ENCODE data around the gene SEPTIN10.
A peak's percentile ranks its signal among the peaks of the same experiment; 100 is the strongest.

SEPTIN10 gene

GRCh38 chr2:109558076-109558882 lies 55.5 kb downstream of the SEPTIN10 start:
- ATAC-seq: peak; percentile 57; the same call in 2 of the 3 replicates
- TF ChIP-seq OSR1 (CRISPR knock-in tag; IDR thresholded peaks at IDR 0.05) (0 out of 2 replicates have a peak, but pooled peaks have one; percentile 60), TSHZ2 (CRISPR knock-in tag; IDR thresholded peaks at IDR 0.05) (no peak), PATZ1 (CRISPR knock-in tag; IDR thresholded peaks at IDR 0.05; ENCODE audit: borderline replicate concordance) (no peak), BACH2 (CRISPR knock-in tag; IDR thresholded peaks at IDR 0.05; ENCODE audit: borderline replicate concordance) (no peak), ZC3H10 (CRISPR knock-in tag; IDR thresholded peaks at IDR 0.05) (no peak)

- TF ChIP-seq ISL1 (CRISPR knock-in tag; IDR thresholded peaks at IDR 0.05) (no peak), TOX (CRISPR knock-in tag; IDR thresholded peaks at IDR 0.05; ENCODE audit: borderline replicate concordance) (no peak), OSR1 (CRISPR knock-in tag; IDR thresholded peaks at IDR 0.05) (no peak), TSHZ2 (CRISPR knock-in tag; IDR thresholded peaks at IDR 0.05) (no peak), POU6F1 (CRISPR knock-in tag; IDR thresholded peaks at IDR 0.05; ENCODE audit: borderline replicate concordance, low read depth) (no peak), ESRRG (CRISPR knock-in tag; IDR thresholded peaks at IDR 0.05) (no peak), ZC3H10 (CRISPR knock-in tag; IDR thresholded peaks at IDR 0.05) (no peak), CSRNP3 (CRISPR knock-in tag; IDR thresholded peaks at IDR 0.05) (no peak), ARNTL (CRISPR knock-in tag; IDR thresholded peaks at IDR 0.05; ENCODE audit: borderline replicate concordance, low read depth) (no peak), PATZ1 (CRISPR knock-in tag; IDR thresholded peaks at IDR 0.05; ENCODE audit: borderline replicate concordance) (no peak), ZNF8 (CRISPR knock-in tag; IDR thresholded peaks at IDR 0.05) (no peak), CREB5 (CRISPR knock-in tag; IDR thresholded peaks at IDR 0.05; ENCODE audit: low read depth) (no peak), ZFP30 (CRISPR knock-in tag; IDR thresholded peaks at IDR 0.05) (no peak), GLIS3 (CRISPR knock-in tag; IDR thresholded peaks at IDR 0.05) (no peak), SNAI2 (CRISPR knock-in tag; IDR thresholded peaks at IDR 0.05) (no peak), ZNF70 (CRISPR knock-in tag; IDR thresholded peaks at IDR 0.05) (no peak), BACH2 (CRISPR knock-in tag; IDR thresholded peaks at IDR 0.05; ENCODE audit: borderline replicate concordance) (no peak)
- ATAC-seq: no peak
These were observed 56.5 kb downstream of the SEPTIN10 start for GRCh38 chr2:109557309-109557708.
